Lung (tissue), 16 donors: ENCODE measurements around the gene TAPT1. TPM values are rescaled to one million over a fixed set of nuclear protein-coding genes. Genes with fewer than 3 reads are reported as not detected.
"Not testable (repeated sequence)": the region's sequence is repeated elsewhere in the genome, so short reads cannot be mapped to it uniquely, and the experiment has no call there.

Experiments used
- ATAC-seq: fragments of 200-7000 bp; cut with Tn5 transposase; one replicate; pipeline ENCODE4 v1.9.1; 2020; ENCODE audit warnings: moderate number of reproducible peaks; ENCODE audit not compliant: insufficient read depth, low FRiP score
- DNase-seq, 3 donors: peaks; one replicate each; pipeline ENCODE4 v3.0.0-alpha.2; 2013 to 2017
- H3K27ac ChIP-seq, 2 donors: one replicate each; pipeline ENCODE4 v1.5.1; 2013; ENCODE audit warnings: mild to moderate bottlenecking in 2 of 2, moderate library complexity in 2 of 2, control low read depth in 1 of 2, inconsistent platforms in 1 of 2, low read depth in 1 of 2, low read length in 1 of 2
- H3K27me3 ChIP-seq, 3 donors: one replicate each; pipeline ENCODE4 v1.5.1; 2013; ENCODE audit warnings: low read length in 2 of 3; ENCODE audit not compliant: control insufficient read depth in 3 of 3, insufficient read depth in 3 of 3
- H3K36me3 ChIP-seq, 4 donors: one replicate each; pipeline ENCODE4 v1.5.1; 2013; ENCODE audit warnings: low read length in 4 of 4, mild to moderate bottlenecking in 1 of 4, moderate library complexity in 1 of 4; ENCODE audit not compliant: control insufficient read depth in 4 of 4, insufficient read depth in 4 of 4
- H3K4me1 ChIP-seq, 5 donors: one replicate each; pipeline ENCODE4 v1.5.1; 2013; ENCODE audit warnings: low read length in 5 of 5, mild to moderate bottlenecking in 2 of 5, moderate library complexity in 1 of 5; ENCODE audit not compliant: control insufficient read depth in 5 of 5, insufficient read depth in 5 of 5
- H3K4me3 ChIP-seq: one replicate; pipeline ENCODE4 v1.5.1; 2013; ENCODE audit warnings: mild to moderate bottlenecking, control low read depth, moderate library complexity
- H3K9ac ChIP-seq, 2 donors: one replicate each; pipeline ENCODE4 v1.5.1; 2013; ENCODE audit warnings: low read length in 2 of 2, control low read depth in 1 of 2; ENCODE audit not compliant: insufficient read depth in 1 of 2
- H3K9me3 ChIP-seq, 4 donors: one replicate each; pipeline ENCODE4 v1.5.1; 2013; ENCODE audit warnings: low read length in 3 of 4, mild to moderate bottlenecking in 1 of 4, moderate library complexity in 1 of 4; ENCODE audit not compliant: control insufficient read depth in 4 of 4, insufficient read depth in 3 of 4
- CTCF ChIP-seq: IDR thresholded peaks from 2 replicates; pipeline ENCODE4 v1.5.1; 2012; ENCODE audit warnings: mild to moderate bottlenecking; ENCODE audit errors: control extremely low read depth, extremely low read depth
- WGBS, 2 donors: extraction: QIAGEN DNeasy Blood & Tissue Kit; methylation state at CpG; one replicate each; pipeline ENCODE4 v1.1.7; 2013; 5-methylcytosine and 5-hydroxymethylcytosine counted together
- long read RNA-seq, 5 donors: transcript quantifications; one replicate each; lab custom pipeline, GENCODE V29; 2026
- polyA plus RNA-seq, 2 donors: library from polyadenylated mRNA; stranded (reverse); fragments of 200-250 nt; gene quantifications; one replicate each; pipeline ENCODE4 v1.2.1, GENCODE V29; 2013
- total RNA-seq, 2 donors: library from RNA; depleted of rRNA in 1 of 2; stranded (reverse); fragments of >200 nt in 1 of 2; gene quantifications; one replicate each; pipeline ENCODE4 v1.2.1, GENCODE V29; 2014 to 2021
- donor health status: control.
- donor health status: control.
- donor health status: Bipolar disorder and iron deficiency.
- donor health status: healthy.
- donor health status: DM: yes; HTN: yes; CAD: no.

The TAPT1 gene
- 100 to 1,000 TPM in 1 of 2 donors, 10 to 100 TPM in 1; 39.1 to 102 TPM for total RNA-seq
- polyA plus RNA-seq = 10 to 100 TPM; 13.8 to 21.3 TPM
- long read RNA-seq, donor 1, full-length matches to known transcripts = 7 of 7 reads
- long read RNA-seq, donor 1, partial matches to known transcripts = 0 of 7 reads
- long read RNA-seq, donor 1, other reads (novel, unspliced or antisense) = 0 of 7 reads
- long read RNA-seq, donor 2 = 0 reads
- long read RNA-seq, donor 3, full-length matches to known transcripts = 3 of 3 reads
- long read RNA-seq, donor 3, partial matches to known transcripts = 0 of 3 reads
- long read RNA-seq, donor 3, other reads (novel, unspliced or antisense) = 0 of 3 reads
- long read RNA-seq, donor 4, full-length matches to known transcripts = 4 of 4 reads
- long read RNA-seq, donor 4, partial matches to known transcripts = 0 of 4 reads
- long read RNA-seq, donor 4, other reads (novel, unspliced or antisense) = 0 of 4 reads
- long read RNA-seq, donor 5, full-length matches to known transcripts = 8 of 8 reads
- long read RNA-seq, donor 5, partial matches to known transcripts = 0 of 8 reads
- long read RNA-seq, donor 5, other reads (novel, unspliced or antisense) = 0 of 8 reads

- no peak for TF ChIP-seq CTCF
- peak within 1 kb of the TSS; percentile 94 to 99 for H3K27ac ChIP-seq
- DNase-seq (peak; percentile 73 to 86 (median 83)), ATAC-seq (peak; percentile 80)
- 0 to 1% methylated on average over 98 to 143 of the region's 143 CpGs for WGBS, 2 donors
- H3K27me3 ChIP-seq = no peaks in the 10 kb centered on the region
- H3K9ac ChIP-seq = peak within 1 kb of the TSS; percentile 91 to 98
- H3K9me3 ChIP-seq = no peaks in the 10 kb centered on the region
- no peaks in the 10 kb centered on the region for H3K36me3 ChIP-seq
- H3K4me3 ChIP-seq = peak within 1 kb of the TSS; percentile 94
- H3K4me1 ChIP-seq = peaks cover 5 to 38% (median 23%) of the 10 kb centered on the region in 5 donors
Observed at GRCh38 chr4:16225863-16226815, at the start of gene TAPT1. TSS of gene TAPT1 (minus strand) at chr4:16226471. CDS start at chr4:16226457, 14 bp downstream.

- no peak overlapping the region for H3K27ac ChIP-seq
- no peak for TF ChIP-seq CTCF
- WGBS, 2 donors = 19 to 44% methylated on average over 4 of the region's 4 CpGs
- no peaks in the 10 kb centered on the region for H3K4me1 ChIP-seq
- ATAC-seq = no peak
- no peaks in the 10 kb centered on the region for H3K36me3 ChIP-seq
- no peaks in the 10 kb centered on the region for H3K27me3 ChIP-seq
- no peak overlapping the region for H3K9ac ChIP-seq
- no peak for DNase-seq
- H3K4me3 ChIP-seq = no peak overlapping the region
- peaks cover 0 to 2% (median 0%) of the 10 kb centered on the region in 4 donors for H3K9me3 ChIP-seq
Observed at GRCh38 chr4:16271411-16271810, 45.1 kb upstream of the TAPT1 start.

GRCh38 chr4:16270454-16271328 lies 44.4 kb upstream of the TAPT1 start:
- Histone ChIP-seq H3K27ac (no peak overlapping the region), H3K36me3 (no peaks in the 10 kb centered on the region), H3K9ac (no peak overlapping the region), H3K4me1 (no peaks in the 10 kb centered on the region), H3K9me3 (no peaks in the 10 kb centered on the region), H3K4me3 (no peak overlapping the region), H3K27me3 (no peaks in the 10 kb centered on the region)
- DNase-seq (no peak), ATAC-seq (peak; percentile 77)
- WGBS, 2 donors = 65 to 67% methylated on average over 6 of the region's 6 CpGs
- TF ChIP-seq CTCF = no peak

- not testable (repeated sequence) for H3K9ac ChIP-seq, DNase-seq, H3K27me3 ChIP-seq, H3K4me1 ChIP-seq, H3K4me3 ChIP-seq, H3K36me3 ChIP-seq, H3K9me3 ChIP-seq, H3K27ac ChIP-seq
- ATAC-seq = peak; percentile 17
- WGBS, 2 donors = 43 to 68% methylated on average over 4 of the region's 4 CpGs
Observed at GRCh38 chr4:16269742-16270453, 43.6 kb upstream of the TAPT1 start.
